Cardiac septum (tissue), 1 donor: ENCODE results near the gene HS3ST3A1. TPM values are rescaled to one million over a fixed set of nuclear protein-coding genes. Genes with fewer than 3 reads are reported as not detected.

ENCODE experiments used
- DNase-seq: peaks from one replicate; pipeline ENCODE4 v3.0.0-alpha.2; 2020; ENCODE audit warnings: low spot score
- intact Hi-C: fragments of 100-400 bp; cut with DNase I; formaldehyde crosslinking; loops from one replicate; pipeline ENCODE4 v1.14.0; 2022
- total RNA-seq: library from RNA; stranded (reverse); fragmentation: NEBNext Ultra II Directional; extraction: Animal tissue kit (Norgen Biotek cat#: 25700); gene quantifications from one replicate; pipeline ENCODE4 v1.2.1, GENCODE V29; 2021
- donor health status: DM: no; HTN: no; CAD: no.

The HS3ST3A1 gene
- total RNA-seq, 1 donor from 2014 or later, result 3.2 TPM

- no peak for DNase-seq
- intact Hi-C loops, result loop anchor here (5.0 to 10.0 kb wide), 5 partner anchors 263 to 1575 kb away; no protein-coding TSS in a partner anchor
These were observed 1.9 kb downstream of the HS3ST3A1 start for GRCh38 chr17:13599864-13600263.

- no peak for DNase-seq
- intact Hi-C loops, result loop anchor here (5.0 to 10.0 kb wide), 3 partner anchors 262 to 1576 kb away; no protein-coding TSS in a partner anchor
These were observed 2.6 kb downstream of the HS3ST3A1 start for GRCh38 chr17:13599168-13599577.

GRCh38 chr17:13598353-13599167 lies 3.2 kb downstream of the HS3ST3A1 start:
- DNase-seq, result no peak
- intact Hi-C loops, result loop anchor here (5.0 to 10.0 kb wide), 3 partner anchors 261 to 1576 kb away; no protein-coding TSS in a partner anchor

- intact Hi-C loops, result loop anchor here (5.0 to 10.0 kb wide), 3 partner anchors 261 to 1577 kb away; no protein-coding TSS in a partner anchor
- DNase-seq, result no peak
These were observed 3.9 kb downstream of the HS3ST3A1 start for GRCh38 chr17:13597723-13598347.

GRCh38 chr17:13596241-13596923 lies 5.3 kb downstream of the HS3ST3A1 start:
- no peak for DNase-seq

GRCh38 chr17:13595599-13595899 lies 6.2 kb downstream of the HS3ST3A1 start:
- intact Hi-C loops, result loop anchor here (2.0 to 10.0 kb wide), 4 partner anchors 258 to 1579 kb away; no protein-coding TSS in a partner anchor
- no peak for DNase-seq

More at GRCh38 chr17:13596241-13596923, 5.3 kb downstream of the HS3ST3A1 start:
- intact Hi-C loops, result loop anchor here (5.0 to 10.0 kb wide), 3 partner anchors 259 to 1578 kb away; no protein-coding TSS in a partner anchor

GRCh38 chr17:13594762-13595598 lies 6.7 kb downstream of the HS3ST3A1 start:
- DNase-seq, result no peak
- intact Hi-C loops, result loop anchor here (2.0 to 10.0 kb wide), 4 partner anchors 258 to 1580 kb away; no protein-coding TSS in a partner anchor

GRCh38 chr17:13594310-13594709 lies 7.4 kb downstream of the HS3ST3A1 start:
- DNase-seq, result no peak
- intact Hi-C loops, result loop anchor here (2.0 to 10.0 kb wide), 2 partner anchors 708 to 1580 kb away; no protein-coding TSS in a partner anchor

GRCh38 chr17:13593757-13594156 lies 8.0 kb downstream of the HS3ST3A1 start:
- DNase-seq, result no peak
- intact Hi-C loops, result loop anchor here (2.0 to 10.0 kb wide), 2 partner anchors 709 to 1581 kb away; no protein-coding TSS in a partner anchor

GRCh38 chr17:13593021-13593751 lies 8.5 kb downstream of the HS3ST3A1 start:
- no peak for DNase-seq
- intact Hi-C loops, result loop anchor here (10.0 kb wide), 1 partner anchor 1582 kb away; no protein-coding TSS in a partner anchor

GRCh38 chr17:13592427-13592826 lies 9.3 kb downstream of the HS3ST3A1 start:
- intact Hi-C loops, result loop anchor here (10.0 kb wide), 1 partner anchor 1582 kb away; no protein-coding TSS in a partner anchor
- DNase-seq, result no peak

GRCh38 chr17:13590441-13590840 lies 11.3 kb downstream of the HS3ST3A1 start:
- intact Hi-C loops, result loop anchor here (10.0 kb wide), 1 partner anchor 1584 kb away; no protein-coding TSS in a partner anchor

GRCh38 chr17:13589658-13590057 lies 12.1 kb downstream of the HS3ST3A1 start:
- no peak for DNase-seq
- intact Hi-C loops, result loop anchor here (10.0 kb wide), 1 partner anchor 1585 kb away; no protein-coding TSS in a partner anchor

More at GRCh38 chr17:13590441-13590840, 11.3 kb downstream of the HS3ST3A1 start:
- DNase-seq, result no peak

- intact Hi-C loops, result no loop called here
- DNase-seq, result no peak
These were observed 14.0 kb downstream of the HS3ST3A1 start for GRCh38 chr17:13587487-13588338.

- DNase-seq, result no peak
- intact Hi-C loops, result no loop called here
These were observed 17.0 kb downstream of the HS3ST3A1 start for GRCh38 chr17:13584701-13585080.

- DNase-seq, result no peak
- intact Hi-C loops, result no loop called here
These were observed 17.6 kb downstream of the HS3ST3A1 start for GRCh38 chr17:13583996-13584700.
